SIG-M5 (cell line): ENCODE data around the gene SLCO2A1.
"Not testable (repeated sequence)": the region's sequence is repeated elsewhere in the genome, so short reads cannot be mapped to it uniquely, and the experiment has no call there.

Experiments
- DNase-seq: peaks from one replicate; lab custom pipeline; 2025; lab: John Stamatoyannopoulos, UW

SLCO2A1 gene

GRCh38 chr3:134029734-134030378 is at the start of gene SLCO2A1:
Gene SLCO2A1, minus strand, starts transcription at chr3:134029925. Its CDS starts 123 bp downstream, at chr3:134029802.
- no peak for DNase-seq

- no peak for DNase-seq
Observed at GRCh38 chr3:134079111-134079547, 49.4 kb upstream of the SLCO2A1 start.

- no peak for DNase-seq
Observed at GRCh38 chr3:134078169-134078831, 48.6 kb upstream of the SLCO2A1 start.

GRCh38 chr3:134077649-134078161 is 48.0 kb upstream of the SLCO2A1 start:
- no peak for DNase-seq

GRCh38 chr3:134076851-134077250 is 47.1 kb upstream of the SLCO2A1 start:
- no peak for DNase-seq

- DNase-seq, result no peak
Observed at GRCh38 chr3:134075846-134076245, 46.1 kb upstream of the SLCO2A1 start.

GRCh38 chr3:134075568-134075825 is 45.8 kb upstream of the SLCO2A1 start:
- no peak for DNase-seq

GRCh38 chr3:134074790-134075567 is 45.3 kb upstream of the SLCO2A1 start:
- no peak for DNase-seq

- DNase-seq, result no peak
Observed at GRCh38 chr3:134074001-134074789, 44.5 kb upstream of the SLCO2A1 start.

GRCh38 chr3:134073583-134073945 is 43.8 kb upstream of the SLCO2A1 start:
- no peak for DNase-seq

- no peak for DNase-seq
Observed at GRCh38 chr3:134072881-134073582, 43.3 kb upstream of the SLCO2A1 start.

GRCh38 chr3:134070281-134070680 is 40.6 kb upstream of the SLCO2A1 start:
- not testable (repeated sequence) for DNase-seq

GRCh38 chr3:134068429-134068828 is 38.7 kb upstream of the SLCO2A1 start:
- no peak for DNase-seq

- DNase-seq, result no peak
Observed at GRCh38 chr3:134067531-134068161, 37.9 kb upstream of the SLCO2A1 start.

GRCh38 chr3:134066651-134067530 is 37.2 kb upstream of the SLCO2A1 start:
- DNase-seq, result no peak

- no peak for DNase-seq
Observed at GRCh38 chr3:134066158-134066541, 36.4 kb upstream of the SLCO2A1 start.

- DNase-seq, result no peak
Observed at GRCh38 chr3:134065252-134066157, 35.8 kb upstream of the SLCO2A1 start.

GRCh38 chr3:134064081-134064480 is 34.4 kb upstream of the SLCO2A1 start:
- no peak for DNase-seq

- no peak for DNase-seq
Observed at GRCh38 chr3:134061401-134061800, 31.7 kb upstream of the SLCO2A1 start.
